ENCODE measurements around the gene SH3BP4. TPM values are rescaled to one million over a fixed set of nuclear protein-coding genes. Genes with fewer than 3 reads are reported as not detected.

The SH3BP4 gene
- total and polyA plus RNA-seq, 2 of the 13 experiments (the other 11 are each of a cell fraction or from before 2014, with no cell fraction given) = 34.6 to 99.1 TPM

GRCh38 chr2:235005603-235006259, 53.9 kb downstream of the SH3BP4 start (continued):
- TF ChIP-seq HMGXB3 (CRISPR knock-in tag; IDR thresholded peaks at IDR 0.05; ENCODE audit: borderline replicate concordance) = peak; percentile 73; the same call in 1 of the 2 replicates
- TF ChIP-seq CREB1 (IDR thresholded peaks at IDR 0.05) = no peak
- TF ChIP-seq CREB1 (CRISPR knock-in tag; IDR thresholded peaks at IDR 0.05) = no peak
- TF ChIP-seq MAF1 (CRISPR knock-in tag; IDR thresholded peaks at IDR 0.05; ENCODE audit: borderline replicate concordance) = peak; percentile 74; the same call in 1 of the 2 replicates
- no peak for TF ChIP-seq SYNCRIP (IDR thresholded peaks at IDR 0.05; ENCODE audit: insufficient read depth, low read depth, low read length)
- peak; percentile 98 for TF ChIP-seq HDAC1 (CRISPR knock-in tag; IDR thresholded peaks at IDR 0.05)
- 0 out of 2 replicates have a peak, but pooled peaks have one; percentile 51 for TF ChIP-seq ZNF589 (CRISPR knock-in tag; conservative IDR thresholded peaks at IDR 0.05)
- no peak for TF ChIP-seq ZFP36 (IDR thresholded peaks at IDR 0.05; ENCODE audit: borderline replicate concordance, low read depth, low read length, partially characterized antibody)
- peak; percentile 67 for TF ChIP-seq ZFY (CRISPR knock-in tag; IDR thresholded peaks at IDR 0.05)
- TF ChIP-seq MXD1 (CRISPR knock-in tag; IDR thresholded peaks at IDR 0.05) = peak; percentile 91
- no peak for TF ChIP-seq PRDM4 (CRISPR knock-in tag; IDR thresholded peaks at IDR 0.05; ENCODE audit: borderline replicate concordance)
- TF ChIP-seq XRCC5 (optimal IDR thresholded peaks at IDR 0.05; ENCODE audit: low read length) = peak; percentile 93
- peak; percentile 84 for TF ChIP-seq CREM (IDR thresholded peaks at IDR 0.05)
- no peak for TF ChIP-seq CREM (CRISPR knock-in tag; IDR thresholded peaks at IDR 0.05)
- TF ChIP-seq ZGPAT (CRISPR knock-in tag; IDR thresholded peaks at IDR 0.05) = peak; percentile 95
- peak; percentile 66 to 79 for TF ChIP-seq HMGXB4 (CRISPR knock-in tag; IDR thresholded peaks at IDR 0.05; ENCODE audit: borderline replicate concordance in 1 of 2, low read depth in 1 of 2)
- peak; percentile 93; the same call in 1 of the 2 replicates for TF ChIP-seq ZNF839 (CRISPR knock-in tag; IDR thresholded peaks at IDR 0.05; ENCODE audit: borderline replicate concordance)
- peak; percentile 99 for TF ChIP-seq TBX2 (CRISPR knock-in tag; IDR thresholded peaks at IDR 0.05; ENCODE audit: borderline replicate concordance)
- TF ChIP-seq TAF1 (CRISPR knock-in tag; IDR thresholded peaks at IDR 0.05) = no peak; the same call in 1 of the 2 replicates

All from HepG2 (cell line).